A673 (cell line): ENCODE results near the gene CDH18. TPM values are rescaled to one million over a fixed set of nuclear protein-coding genes. Genes with fewer than 3 reads are reported as not detected.

Experiments
- BruUV-seq: library from RNA; stranded (reverse); fragments of 400-500 nt; replicated peaks from 2 replicates; lab custom pipeline; 2021; lab: Mats Ljungman, UMichigan
- CTCF ChIA-PET: fragments of 300-600 bp; sonication (Branson Sonifier 250); formaldehyde crosslinking; loops from one replicate; lab custom pipeline; 2022; ENCODE audit warnings: antibody characterized with exemption; lab: Charles Lee
- POLR2A ChIA-PET: fragments of 300-600 bp; sonication (Branson Sonifier 250); formaldehyde crosslinking; loops from one replicate; lab custom pipeline; 2022; ENCODE audit warnings: antibody characterized with exemption; ENCODE audit not compliant: low non-redundant PET; lab: Charles Lee
- DNase-seq: peaks from one replicate; pipeline ENCODE4 v3.0.0-alpha.2; 2015; ENCODE audit warnings: low spot score
- H3K27ac ChIP-seq: fragments of 200-600 bp; sonication (generic); 2 replicates; pipeline ENCODE4 v1.5.1; 2016; ENCODE audit warnings: mixed run types, low read depth, mild to moderate bottlenecking, mixed read lengths, antibody characterized with exemption, low read length; ENCODE audit not compliant: poor library complexity, severe bottlenecking
- H3K27me3 ChIP-seq: fragments of 200-600 bp; sonication (generic); replicated peaks from 2 replicates; pipeline ENCODE4 v1.6.1; 2017; ENCODE audit warnings: mixed run types, low read depth, mild to moderate bottlenecking, mixed read lengths, antibody characterized with exemption, low read length; ENCODE audit not compliant: insufficient read depth, poor library complexity
- H3K36me3 ChIP-seq: fragments of 200-600 bp; sonication (generic); 2 replicates; pipeline ENCODE4 v1.6.1; 2016; ENCODE audit warnings: mixed run types, mild to moderate bottlenecking, mixed read lengths, antibody characterized with exemption, low read length; ENCODE audit not compliant: insufficient read depth, poor library complexity, severe bottlenecking
- H3K4me1 ChIP-seq: fragments of 200-600 bp; sonication (generic); 2 replicates; pipeline ENCODE4 v1.6.1; 2017; ENCODE audit warnings: mixed run types, mild to moderate bottlenecking, mixed read lengths, antibody characterized with exemption, low read length; ENCODE audit not compliant: insufficient read depth, poor library complexity, severe bottlenecking
- H3K4me3 ChIP-seq: fragments of 200-600 bp; sonication (generic); 2 replicates; pipeline ENCODE4 v1.5.1; 2016; ENCODE audit warnings: low read depth, mixed run types, mild to moderate bottlenecking, mixed read lengths, low read length; ENCODE audit not compliant: poor library complexity, severe bottlenecking
- H3K9me3 ChIP-seq: fragments of 200-600 bp; sonication (generic); 2 replicates; pipeline ENCODE4 v1.6.1; 2016; ENCODE audit warnings: mixed run types, low read depth, mild to moderate bottlenecking, mixed read lengths, antibody characterized with exemption, low read length; ENCODE audit not compliant: poor library complexity, severe bottlenecking
- EZH2 ChIP-seq: fragments of 200-600 bp; sonication (generic); IDR thresholded peaks from 2 replicates; pipeline ENCODE4 v1.6.1; 2017; ENCODE audit warnings: borderline replicate concordance, low read depth, mild to moderate bottlenecking, mixed read lengths, antibody characterized with exemption, low read length; ENCODE audit not compliant: poor library complexity, severe bottlenecking
- intact Hi-C: fragments of 100-400 bp; cut with micrococcal nuclease; formaldehyde crosslinking; loops from one replicate; pipeline ENCODE4 v1.10.0; 2022; ENCODE audit not compliant: unreplicated experiment
- total RNA-seq: library from RNA; stranded (reverse); gene quantifications from 2 replicates; pipeline ENCODE4 v1.2.3, GENCODE V29; 2021
- TF ChIP-seq, protein P1 (sequence below): fragments of 300-800, 200-600 bp; sonication (generic); conservative IDR thresholded peaks from 2 replicates; pipeline ENCODE4 v1.5.1; 2017; ENCODE audit warnings: low read depth, mild to moderate bottlenecking, antibody characterized with exemption, low read length, moderate library complexity, mixed read lengths

Gene CDH18
- total RNA-seq, 1 experiment from 2014 or later: not detected

DNA sequence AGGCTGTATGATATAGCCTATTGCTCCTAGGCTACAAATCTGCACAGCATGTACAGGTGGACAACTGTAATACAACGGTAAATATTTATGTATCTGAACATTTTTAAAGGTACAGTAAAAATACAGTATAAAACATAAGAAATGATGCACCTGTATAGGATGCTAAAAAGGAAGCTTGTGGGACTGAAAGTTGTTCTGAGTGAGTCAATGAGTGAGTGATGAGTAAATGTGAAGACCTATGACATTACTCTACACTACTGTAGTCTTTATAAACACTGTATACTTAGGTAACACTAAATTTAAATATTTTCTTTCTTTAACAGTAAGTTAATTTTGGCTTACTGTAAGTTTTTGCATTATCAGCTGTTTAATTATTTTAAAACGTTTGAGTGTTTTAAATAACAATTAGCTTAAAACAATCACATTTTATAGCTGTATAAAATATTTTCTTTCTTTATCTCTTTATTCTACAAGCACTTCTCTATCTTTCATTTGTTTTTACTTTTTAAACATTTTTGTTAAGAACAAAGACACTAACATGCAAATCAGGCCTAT lies 28.1 kb downstream of the CDH18 start:
- TF ChIP-seq, protein P1, sequence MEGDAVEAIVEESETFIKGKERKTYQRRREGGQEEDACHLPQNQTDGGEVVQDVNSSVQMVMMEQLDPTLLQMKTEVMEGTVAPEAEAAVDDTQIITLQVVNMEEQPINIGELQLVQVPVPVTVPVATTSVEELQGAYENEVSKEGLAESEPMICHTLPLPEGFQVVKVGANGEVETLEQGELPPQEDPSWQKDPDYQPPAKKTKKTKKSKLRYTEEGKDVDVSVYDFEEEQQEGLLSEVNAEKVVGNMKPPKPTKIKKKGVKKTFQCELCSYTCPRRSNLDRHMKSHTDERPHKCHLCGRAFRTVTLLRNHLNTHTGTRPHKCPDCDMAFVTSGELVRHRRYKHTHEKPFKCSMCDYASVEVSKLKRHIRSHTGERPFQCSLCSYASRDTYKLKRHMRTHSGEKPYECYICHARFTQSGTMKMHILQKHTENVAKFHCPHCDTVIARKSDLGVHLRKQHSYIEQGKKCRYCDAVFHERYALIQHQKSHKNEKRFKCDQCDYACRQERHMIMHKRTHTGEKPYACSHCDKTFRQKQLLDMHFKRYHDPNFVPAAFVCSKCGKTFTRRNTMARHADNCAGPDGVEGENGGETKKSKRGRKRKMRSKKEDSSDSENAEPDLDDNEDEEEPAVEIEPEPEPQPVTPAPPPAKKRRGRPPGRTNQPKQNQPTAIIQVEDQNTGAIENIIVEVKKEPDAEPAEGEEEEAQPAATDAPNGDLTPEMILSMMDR: no peak
- no peak for TF ChIP-seq EZH2
- H3K4me1 ChIP-seq: no peaks in the 10 kb centered on the region
- H3K27me3 ChIP-seq: no peaks in the 10 kb centered on the region
- no peaks in the 10 kb centered on the region for H3K9me3 ChIP-seq
- no peaks in the 10 kb centered on the region for H3K36me3 ChIP-seq
- ChIA-PET POLR2A (interaction anchor here (0.6 kb wide), 1 partner anchor 364 kb away, joined by 3 read pairs; no protein-coding TSS in a partner anchor), CTCF (no interaction called here)
- no TSS peak for BruUV-seq
- no peak overlapping the region for H3K4me3 ChIP-seq
- H3K27ac ChIP-seq: no peak overlapping the region
- no peak for DNase-seq
- intact Hi-C loops: no loop called here

DNA sequence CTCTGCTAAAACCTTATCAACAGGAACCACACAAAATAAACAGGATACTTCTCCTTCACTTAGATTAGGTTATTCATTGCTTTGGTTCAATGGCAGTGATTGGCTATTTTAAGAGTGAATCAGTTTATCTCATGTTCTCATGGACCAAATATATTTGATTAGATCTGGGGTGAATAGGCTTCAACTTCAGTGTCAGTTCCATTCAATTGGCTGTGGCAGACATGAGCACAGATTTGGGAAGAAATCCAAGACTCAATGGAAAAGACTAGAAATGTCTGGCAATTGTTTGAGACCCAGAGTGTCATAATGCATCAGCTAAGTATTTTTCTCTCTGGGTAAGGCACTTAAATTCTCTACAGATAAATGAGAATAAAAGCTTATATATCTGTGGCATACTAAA lies 37.1 kb downstream of the CDH18 start:
- intact Hi-C loops: no loop called here
- CTCF ChIA-PET: no interaction called here

DNA sequence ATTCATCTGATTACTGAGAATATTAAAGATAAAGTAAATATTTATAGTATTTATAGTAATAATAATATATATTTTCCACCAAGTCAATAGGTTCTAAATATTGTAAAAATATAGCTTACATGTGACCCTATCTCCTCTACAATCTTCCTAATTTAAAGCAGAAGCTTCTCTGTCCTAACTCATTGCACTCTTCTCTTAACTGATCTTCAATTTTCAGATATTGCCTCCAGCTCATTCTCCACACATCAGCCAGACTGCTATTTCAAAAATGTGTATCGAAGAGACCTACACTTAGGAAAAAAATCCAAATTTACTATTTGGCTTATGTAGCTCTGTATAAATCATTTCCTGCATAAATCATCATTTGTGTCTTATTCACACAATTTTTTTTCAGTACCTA lies 47.8 kb downstream of the CDH18 start:
- POLR2A ChIA-PET: no interaction called here

More for the DNA sequence above, 37.1 kb downstream of the CDH18 start:
- no peaks in the 10 kb centered on the region for H3K27me3 ChIP-seq
- H3K9me3 ChIP-seq: no peaks in the 10 kb centered on the region
- no peaks in the 10 kb centered on the region for H3K36me3 ChIP-seq
- TF ChIP-seq, protein P1: no peak
- no peak for TF ChIP-seq EZH2
- H3K4me3 ChIP-seq: no peak overlapping the region
- no peak for DNase-seq
- no peak overlapping the region for H3K27ac ChIP-seq
- BruUV-seq: no TSS peak
- no peaks in the 10 kb centered on the region for H3K4me1 ChIP-seq
- POLR2A ChIA-PET: no interaction called here

More for the DNA sequence above, 47.8 kb downstream of the CDH18 start:
- Histone ChIP-seq H3K4me1 (no peaks in the 10 kb centered on the region), H3K9me3 (no peaks in the 10 kb centered on the region), H3K27me3 (no peaks in the 10 kb centered on the region), H3K36me3 (no peaks in the 10 kb centered on the region), H3K27ac (no peak overlapping the region), H3K4me3 (no peak overlapping the region)
- intact Hi-C loops: no loop called here
- CTCF ChIA-PET: no interaction called here
- TF ChIP-seq EZH2: no peak
- TF ChIP-seq, protein P1: no peak
- BruUV-seq: no TSS peak
- DNase-seq: no peak
